Activated effector memory CD4-positive, alpha-beta T cell treated with anti-CD3 and anti-CD28 coated beads, Interleukin-2, amount 50 U/mL, for 16 hours (primary cell): ENCODE measurements around the gene SETD4.
"Not testable (repeated sequence)": the region's sequence is repeated elsewhere in the genome, so short reads cannot be mapped to it uniquely, and the experiment has no call there.

Experiments
- DNase-seq: peaks from one replicate; pipeline ENCODE4 v3.0.0-alpha.2; 2020

The SETD4 gene, protein sequence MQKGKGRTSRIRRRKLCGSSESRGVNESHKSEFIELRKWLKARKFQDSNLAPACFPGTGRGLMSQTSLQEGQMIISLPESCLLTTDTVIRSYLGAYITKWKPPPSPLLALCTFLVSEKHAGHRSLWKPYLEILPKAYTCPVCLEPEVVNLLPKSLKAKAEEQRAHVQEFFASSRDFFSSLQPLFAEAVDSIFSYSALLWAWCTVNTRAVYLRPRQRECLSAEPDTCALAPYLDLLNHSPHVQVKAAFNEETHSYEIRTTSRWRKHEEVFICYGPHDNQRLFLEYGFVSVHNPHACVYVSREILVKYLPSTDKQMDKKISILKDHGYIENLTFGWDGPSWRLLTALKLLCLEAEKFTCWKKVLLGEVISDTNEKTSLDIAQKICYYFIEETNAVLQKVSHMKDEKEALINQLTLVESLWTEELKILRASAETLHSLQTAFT

GRCh38 chr21:36060159-36060921 is at the start of gene SETD4:
Gene SETD4 (minus strand): TSS chr21:36060526. CDS start chr21:36058888, 1,638 bp downstream.
- peak; percentile 98 for DNase-seq

- DNase-seq: no peak
Measured at GRCh38 chr21:36109868-36110267, 49.5 kb upstream of the SETD4 start.

DNA sequence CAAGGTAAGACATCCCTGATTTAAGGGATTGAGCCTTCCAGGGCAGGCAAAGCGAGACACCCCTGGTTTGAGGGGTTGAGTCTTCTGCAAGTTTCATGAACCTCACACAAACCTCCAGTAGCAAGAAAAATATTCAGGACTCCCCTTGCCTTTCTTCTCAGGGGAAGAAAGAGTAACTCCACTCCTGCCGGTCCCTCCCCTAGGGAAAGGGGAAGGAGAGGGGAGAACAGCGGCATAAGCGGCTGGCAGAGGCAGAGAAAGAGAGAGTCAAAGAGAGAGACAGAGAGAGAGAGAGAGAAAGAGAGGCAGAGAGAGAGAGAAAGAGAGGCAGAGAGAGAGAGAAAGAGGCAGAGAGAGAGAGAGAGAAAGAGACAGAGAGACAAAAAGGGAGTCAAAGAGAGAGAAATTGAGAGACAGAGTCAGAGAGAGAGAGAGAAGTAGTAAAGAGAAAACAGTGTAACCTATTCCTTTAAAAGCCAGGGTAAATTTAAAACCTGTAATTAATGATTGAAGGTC is 45.1 kb upstream of the SETD4 start:
- DNase-seq: no peak

DNA sequence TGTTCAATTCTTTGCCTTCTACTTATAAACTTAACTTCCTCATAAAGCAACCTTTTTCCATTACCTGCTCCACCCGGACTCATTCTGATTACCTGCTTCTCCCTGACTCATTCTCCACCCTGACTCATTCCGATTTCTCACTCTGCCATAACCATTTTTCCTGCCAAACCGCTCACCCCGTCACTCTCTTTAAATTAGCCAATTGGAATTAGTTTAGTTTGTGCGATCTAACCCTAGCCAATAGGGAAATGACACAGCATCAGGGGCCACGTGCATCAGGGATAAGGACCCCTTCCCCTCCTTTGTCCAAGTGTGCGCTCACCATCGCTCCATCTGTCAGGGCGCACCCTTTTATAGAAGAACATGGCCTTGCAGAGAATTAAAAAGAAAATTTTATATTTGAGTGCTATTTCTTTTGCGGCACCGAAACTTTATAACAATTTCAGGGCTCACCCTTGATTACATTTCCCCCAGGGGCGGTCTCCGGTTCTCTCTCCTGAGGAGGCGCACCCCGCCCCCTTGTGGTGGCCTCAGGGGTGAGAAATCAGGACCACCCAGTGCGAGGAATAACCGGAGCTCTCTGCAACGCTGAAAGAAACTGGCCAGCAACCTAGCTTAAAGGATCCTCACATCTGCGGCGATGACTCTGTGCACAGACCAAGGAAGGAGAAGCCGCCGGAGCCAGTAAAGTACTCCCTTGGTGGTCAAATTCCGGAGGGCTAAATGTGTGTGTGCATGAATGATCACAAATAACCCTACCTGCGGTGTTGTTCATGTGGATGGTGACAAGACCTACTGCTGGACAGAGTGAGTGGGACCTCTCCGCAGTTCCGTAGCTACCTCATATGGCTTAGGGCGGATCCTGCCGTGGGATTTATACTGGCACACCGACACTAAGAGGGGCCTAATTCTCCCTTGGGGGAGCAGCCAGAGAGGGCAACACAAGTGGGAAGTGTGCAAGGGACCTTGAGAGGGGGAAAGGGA is 44.3 kb upstream of the SETD4 start:
- DNase-seq: peak; percentile 78

DNA sequence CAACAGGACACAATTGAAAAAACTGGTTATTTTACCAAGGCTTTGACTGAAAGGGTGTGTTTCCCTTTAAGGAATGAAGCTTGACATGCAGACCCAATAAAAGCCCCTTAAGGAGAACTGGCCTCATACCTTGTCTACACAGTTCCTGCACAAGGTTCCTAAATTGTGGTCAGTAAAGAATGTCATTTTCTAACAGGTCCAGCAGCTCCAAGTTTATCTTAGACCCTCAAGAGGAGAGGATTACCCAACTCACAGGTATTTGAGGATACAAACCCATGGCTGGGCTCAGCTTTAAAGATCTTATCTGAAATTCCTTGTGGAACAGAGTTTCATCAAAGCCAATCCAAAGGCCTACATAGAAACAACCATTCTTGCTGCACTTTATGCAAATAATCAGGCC is 43.1 kb upstream of the SETD4 start:
- no peak for DNase-seq

DNA sequence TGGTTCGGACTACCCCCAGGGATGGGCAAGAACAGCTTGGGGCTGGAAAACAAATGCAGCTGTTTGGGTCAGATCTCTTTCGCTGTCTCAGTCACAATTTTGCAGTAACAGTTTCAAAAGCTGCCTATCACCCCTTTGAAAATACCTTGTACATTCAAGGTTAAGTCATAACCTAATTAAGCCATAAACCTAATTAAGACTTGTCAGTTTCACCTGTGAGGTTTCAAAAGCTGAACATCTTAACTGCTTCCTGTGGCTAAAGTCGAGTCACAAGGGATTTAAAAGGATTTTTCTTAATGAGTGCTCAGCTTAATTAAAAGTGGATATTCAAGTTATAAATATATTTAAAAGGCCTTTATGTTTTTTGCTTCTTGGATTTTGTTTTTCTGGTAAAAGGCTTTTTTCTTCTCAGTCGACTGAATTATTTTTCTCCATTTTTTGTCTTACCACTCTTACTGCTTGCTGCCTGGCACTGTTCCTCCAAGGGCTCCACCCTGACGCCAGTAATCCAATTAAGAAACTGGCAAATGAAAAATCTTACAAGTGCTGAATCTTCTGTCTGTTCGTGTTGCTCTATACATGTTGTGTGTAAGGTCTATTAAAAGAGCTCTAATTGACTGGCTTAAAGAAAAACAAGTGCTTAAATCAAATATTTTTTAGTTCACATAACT is 40.8 kb upstream of the SETD4 start:
- DNase-seq: no peak

- not testable (repeated sequence) for DNase-seq
Measured at GRCh38 chr21:36099695-36100211, 39.4 kb upstream of the SETD4 start.

DNA sequence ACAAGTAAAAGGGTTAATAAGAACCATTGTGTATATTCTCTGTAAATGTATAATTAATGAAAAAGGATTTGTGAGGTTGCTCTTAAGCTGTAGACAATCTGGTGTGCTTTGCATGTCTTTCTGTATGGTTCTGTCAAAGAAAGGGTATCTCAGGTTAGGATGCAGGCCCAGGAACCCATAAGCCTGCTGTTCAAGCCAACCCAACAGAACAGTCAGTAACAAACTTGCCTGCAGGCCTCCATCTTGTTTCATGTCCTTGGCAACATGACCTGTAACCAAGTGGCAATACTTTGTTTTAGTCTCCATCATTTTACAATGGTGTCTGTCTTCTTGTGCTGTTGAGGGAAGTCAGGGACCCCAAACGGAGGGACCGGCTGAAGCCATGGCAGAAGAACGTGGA is 38.7 kb upstream of the SETD4 start:
- DNase-seq: no peak

DNA sequence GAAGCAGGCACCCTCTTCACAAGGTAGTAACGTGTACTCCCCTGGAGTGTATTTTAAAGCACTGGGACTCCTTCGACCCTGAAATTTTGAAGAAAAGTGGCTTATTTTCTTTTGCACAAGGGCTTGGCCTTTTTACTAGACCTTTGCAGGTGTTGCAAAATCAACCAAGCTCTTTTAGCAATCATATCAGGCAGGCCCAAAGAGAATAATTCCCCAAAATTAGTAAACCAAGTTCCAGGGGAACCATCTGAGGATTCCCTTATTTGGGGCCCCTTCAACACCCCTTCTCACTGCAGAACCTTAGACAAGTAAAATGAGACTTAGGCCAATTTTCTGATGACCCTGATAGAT is 37.8 kb upstream of the SETD4 start:
- DNase-seq: no peak

DNA sequence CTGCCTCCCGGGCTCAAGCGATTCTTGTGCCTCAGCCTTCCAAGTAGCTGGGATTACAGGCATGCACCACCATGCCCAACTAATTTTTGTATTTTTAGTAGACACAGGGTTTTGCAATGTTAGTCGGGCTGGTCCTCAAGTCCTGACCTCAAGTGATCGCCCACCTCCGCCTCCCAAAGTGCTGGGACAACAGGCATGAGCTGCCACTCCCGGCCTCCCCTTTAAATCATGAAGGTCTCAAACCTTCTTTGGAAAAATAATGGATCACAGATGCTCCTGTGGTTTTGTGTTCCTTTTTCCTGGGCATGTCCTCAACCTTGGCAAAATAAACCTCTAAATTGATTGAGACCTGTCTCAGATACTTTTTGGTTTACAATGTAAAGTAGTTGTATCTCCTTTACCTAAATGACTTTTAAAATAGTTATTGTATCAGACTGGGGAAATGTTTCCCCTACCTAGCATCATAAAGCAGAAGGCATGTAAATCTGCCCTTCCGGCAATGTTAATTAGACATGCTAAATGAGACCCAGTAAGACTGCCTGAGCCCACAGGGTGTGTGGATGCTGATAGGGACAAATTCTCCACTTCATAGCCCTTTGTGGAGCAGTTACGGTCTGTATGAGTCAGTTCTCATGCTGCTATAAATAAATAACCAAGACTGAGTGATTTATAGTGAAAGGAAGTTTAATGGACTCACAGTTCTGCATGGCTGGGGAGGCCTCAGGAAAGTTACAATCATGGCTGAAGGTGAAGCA is 37.3 kb upstream of the SETD4 start:
- DNase-seq: no peak

GRCh38 chr21:36096398-36097290 is 36.3 kb upstream of the SETD4 start:
- DNase-seq: no peak

- no peak for DNase-seq
Measured at GRCh38 chr21:36093512-36093911, 33.2 kb upstream of the SETD4 start.

DNA sequence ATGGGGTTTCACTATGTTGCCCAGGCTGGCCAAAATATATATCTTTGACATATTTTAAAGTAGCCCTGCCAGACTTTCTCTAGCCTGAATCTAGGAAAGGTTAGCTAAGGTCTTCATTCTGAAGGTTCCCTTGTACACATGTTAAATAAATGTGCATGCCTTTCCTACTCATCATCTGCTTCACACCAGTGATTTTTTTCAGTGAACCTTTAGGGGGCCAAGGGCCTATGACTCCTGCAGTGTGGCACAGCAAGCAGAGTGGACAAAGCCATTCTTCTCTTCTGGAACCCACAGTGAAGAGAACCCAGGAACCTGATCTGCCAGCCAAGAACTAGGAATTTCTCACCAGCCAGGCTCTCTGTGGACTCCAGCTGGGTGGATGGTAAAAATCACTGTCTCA is 32.4 kb upstream of the SETD4 start:
- DNase-seq: no peak

- no peak for DNase-seq
Measured at GRCh38 chr21:36089946-36090345, 29.6 kb upstream of the SETD4 start.

DNA sequence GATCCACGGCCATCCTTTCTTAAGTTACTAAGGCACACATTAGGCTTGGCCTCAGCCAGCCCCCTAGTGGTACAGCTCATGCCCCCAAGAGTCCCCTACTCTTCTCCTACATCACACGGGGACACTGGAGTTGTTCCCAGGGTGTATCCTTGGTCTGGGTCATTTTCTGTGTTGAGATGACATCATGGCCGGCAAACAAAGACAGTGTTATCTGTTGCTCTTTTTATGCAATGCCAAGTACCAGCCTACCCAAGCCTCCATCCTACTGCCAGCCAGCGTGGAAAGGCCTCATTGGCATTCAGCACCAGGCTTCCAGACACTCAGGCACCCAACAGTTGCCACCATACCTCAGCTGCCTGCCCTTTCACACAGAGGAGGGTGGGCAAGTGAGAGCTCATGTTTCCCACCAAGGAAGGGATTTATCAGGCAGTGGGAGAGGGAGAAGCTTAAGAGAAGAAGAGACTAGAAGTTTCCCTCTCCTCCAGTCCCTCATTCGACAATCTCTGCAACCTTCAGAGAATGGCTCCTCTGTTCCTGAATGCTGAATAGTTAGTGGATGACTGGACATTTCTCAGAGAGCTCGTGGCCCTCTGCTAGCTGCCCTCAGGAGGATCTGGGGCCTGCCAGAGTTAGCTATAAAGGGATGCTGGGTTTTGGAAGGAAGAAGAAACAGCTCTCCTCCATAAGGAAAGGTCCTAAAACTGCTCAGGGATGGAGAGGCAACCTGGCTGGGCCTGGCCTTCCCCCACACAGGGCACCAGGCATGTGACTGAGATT is 27.2 kb upstream of the SETD4 start:
- DNase-seq: no peak

DNA sequence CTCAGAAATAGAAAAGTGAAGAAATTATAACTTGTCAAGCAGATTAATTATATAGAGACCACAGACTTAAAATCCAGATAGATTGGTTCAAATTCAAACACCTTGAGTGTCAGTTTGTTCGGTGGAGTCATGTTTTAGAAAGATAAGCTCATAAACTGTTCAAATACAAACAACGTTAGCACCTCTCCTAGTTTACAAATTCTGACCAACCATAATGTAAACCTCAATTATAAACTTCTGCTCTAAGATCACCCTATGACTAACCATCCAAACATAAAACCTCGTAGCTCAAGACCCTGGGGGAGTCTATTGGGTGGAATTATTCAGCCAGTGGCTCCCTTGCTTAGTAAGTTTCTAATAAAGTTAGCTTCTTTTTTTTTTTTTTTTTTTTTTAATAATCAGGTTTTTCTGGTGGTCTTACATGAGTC is 21.9 kb upstream of the SETD4 start:
- no peak for DNase-seq

GRCh38 chr21:36080386-36080785 is 20.1 kb upstream of the SETD4 start:
- no peak for DNase-seq

- no peak for DNase-seq
Measured at GRCh38 chr21:36079671-36080070, 19.3 kb upstream of the SETD4 start.

GRCh38 chr21:36079010-36079649 is 18.8 kb upstream of the SETD4 start:
- peak; percentile 73 for DNase-seq
